WTC11 (cell line): ENCODE results near the gene RANBP9. TPM values are rescaled to one million over a fixed set of nuclear protein-coding genes. Genes with fewer than 3 reads are reported as not detected.

Experiments
- ATAC-seq: fragments of 200-7000 bp; cut with Tn5 transposase; 2 replicates; pipeline ENCODE4 v1.10.0; 2021; ENCODE audit warnings: mild to moderate bottlenecking, moderate library complexity
- CTCF ChIA-PET: fragments of 300-600 bp; sonication (Branson Sonifier 250); formaldehyde crosslinking; loops from one replicate; lab custom pipeline; 2021; ENCODE audit warnings: antibody characterized with exemption; lab: Charles Lee
- POLR2A ChIA-PET: fragments of 350-600 bp; sonication (Branson Sonifier 250); formaldehyde crosslinking; loops from one replicate; lab custom pipeline; 2021; ENCODE audit warnings: antibody characterized with exemption; lab: Charles Lee
- DNase-seq: peaks from one replicate; pipeline ENCODE4 v3.0.0; 2021; ENCODE audit warnings: low spot score
- H3K27ac Mint-ChIP-seq: 2 replicates; pipeline ENCODE4 v1.8.0; 2021; ENCODE audit warnings: mixed read lengths
- H3K27me3 Mint-ChIP-seq: 2 replicates; pipeline ENCODE4 v1.8.0; 2021; ENCODE audit warnings: low read depth, mild to moderate bottlenecking, moderate library complexity, mixed read lengths
- H3K36me3 Mint-ChIP-seq: 2 replicates; pipeline ENCODE4 v1.8.0; 2021; ENCODE audit warnings: mixed read lengths
- H3K4me1 Mint-ChIP-seq: 2 replicates; pipeline ENCODE4 v1.8.0; 2022; ENCODE audit warnings: mixed read lengths
- H3K4me3 Mint-ChIP-seq: 2 replicates; pipeline ENCODE4 v1.8.0; 2021; ENCODE audit warnings: mild to moderate bottlenecking, moderate library complexity, mixed read lengths
- H3K9me3 Mint-ChIP-seq: 2 replicates; pipeline ENCODE4 v1.8.0; 2021; ENCODE audit warnings: mixed read lengths
- CBFB ChIP-seq: sonication (generic); formaldehyde crosslinking; IDR thresholded peaks from 2 replicates; pipeline ENCODE4 v1.8.1; 2022; ENCODE audit warnings: mild to moderate bottlenecking, low read depth, missing genetic modification reagents
- ELF4 ChIP-seq: sonication (generic); formaldehyde crosslinking; IDR thresholded peaks from 2 replicates; pipeline ENCODE4 v1.8.1; 2022; ENCODE audit warnings: low read depth, mild to moderate bottlenecking, moderate library complexity, missing genetic modification reagents
- EMX1 ChIP-seq: fragments of 250-450 bp; sonication (Bioruptor Pico); IDR thresholded peaks from 2 replicates; pipeline ENCODE4 v1.8.0; 2021; ENCODE audit warnings: mild to moderate bottlenecking
- ESRRA ChIP-seq: sonication (generic); formaldehyde crosslinking; IDR thresholded peaks from 2 replicates; pipeline ENCODE4 v1.8.1; 2022; ENCODE audit warnings: mild to moderate bottlenecking, missing genetic modification reagents, borderline replicate concordance
- FOXK1 ChIP-seq: sonication (generic); formaldehyde crosslinking; IDR thresholded peaks from 2 replicates; pipeline ENCODE4 v1.8.0; 2022; ENCODE audit warnings: mild to moderate bottlenecking, moderate library complexity, missing genetic modification reagents
- JUN ChIP-seq: sonication (generic); formaldehyde crosslinking; IDR thresholded peaks from 2 replicates; pipeline ENCODE4 v1.8.0; 2023; ENCODE audit warnings: mild to moderate bottlenecking, missing genetic modification reagents
- MXD4 ChIP-seq: fragments of 250-450 bp; sonication (Bioruptor Pico); IDR thresholded peaks from 2 replicates; pipeline ENCODE4 v1.8.0; 2021; ENCODE audit warnings: mild to moderate bottlenecking, moderate library complexity, borderline replicate concordance
- NFE2L1 ChIP-seq: sonication (generic); formaldehyde crosslinking; IDR thresholded peaks from 2 replicates; pipeline ENCODE4 v1.8.1; 2023; ENCODE audit warnings: missing genetic modification reagents
- PRRX2 ChIP-seq: fragments of 250-450 bp; sonication (Bioruptor Pico); IDR thresholded peaks from 2 replicates; pipeline ENCODE4 v1.8.0; 2021; ENCODE audit warnings: mild to moderate bottlenecking
- SOX15 ChIP-seq: fragments of 250-450 bp; sonication (Bioruptor Pico); IDR thresholded peaks from 2 replicates; pipeline ENCODE4 v1.9.0; 2021; ENCODE audit warnings: mild to moderate bottlenecking
- TEAD1 ChIP-seq: sonication (generic); formaldehyde crosslinking; IDR thresholded peaks from 2 replicates; pipeline ENCODE4 v1.8.0; 2022; ENCODE audit warnings: mild to moderate bottlenecking, missing genetic modification reagents
- ZNF138 ChIP-seq: sonication (generic); formaldehyde crosslinking; conservative IDR thresholded peaks from 2 replicates; pipeline ENCODE4 v1.8.1; 2022; ENCODE audit warnings: mild to moderate bottlenecking, moderate library complexity, missing genetic modification reagents
- total RNA-seq: library from RNA; stranded (reverse); gene quantifications from 3 replicates; pipeline ENCODE4 v1.2.3, GENCODE V29; 2021
- TF ChIP-seq, protein P1 (sequence below): sonication (generic); formaldehyde crosslinking; IDR thresholded peaks from 2 replicates; pipeline ENCODE4 v1.8.0; 2022; ENCODE audit warnings: mild to moderate bottlenecking, missing genetic modification reagents
- TF ChIP-seq, protein P2 (sequence below): fragments of 250-450 bp; sonication (Bioruptor Pico); IDR thresholded peaks from 2 replicates; pipeline ENCODE4 v1.9.0; 2021; ENCODE audit warnings: mild to moderate bottlenecking
- TF ChIP-seq, protein P3 (sequence below): fragments of 250-450 bp; sonication (Bioruptor Pico); IDR thresholded peaks from 2 replicates; pipeline ENCODE4 v1.9.0; 2021; ENCODE audit warnings: mild to moderate bottlenecking
- TF ChIP-seq, protein P4 (sequence below): fragments of 200-600 bp; IDR thresholded peaks from 2 replicates; pipeline ENCODE4 v1.8.0; 2022; ENCODE audit warnings: antibody characterized with exemption
- TF ChIP-seq, protein P5 (sequence below): sonication (generic); formaldehyde crosslinking; IDR thresholded peaks from 2 replicates; pipeline ENCODE4 v1.8.1; 2023; ENCODE audit warnings: mild to moderate bottlenecking, missing genetic modification reagents
- TF ChIP-seq, protein P6 (sequence below): sonication (generic); formaldehyde crosslinking; IDR thresholded peaks from 2 replicates; pipeline ENCODE4 v1.8.1; 2023; ENCODE audit warnings: mild to moderate bottlenecking, missing genetic modification reagents, moderate library complexity
- TF ChIP-seq, protein P7 (sequence below): fragments of 250-450 bp; sonication (Bioruptor Pico); IDR thresholded peaks from 2 replicates; pipeline ENCODE4 v1.9.0; 2021; ENCODE audit warnings: moderate library complexity, mild to moderate bottlenecking, inconsistent platforms, borderline replicate concordance
- TF ChIP-seq, protein P8 (sequence below): sonication (generic); formaldehyde crosslinking; IDR thresholded peaks from 2 replicates; pipeline ENCODE4 v1.8.1; 2023; ENCODE audit warnings: mild to moderate bottlenecking, moderate library complexity, missing genetic modification reagents

The RANBP9 gene
- total RNA-seq, 1 experiment from 2014 or later: 33.4 TPM

DNA sequence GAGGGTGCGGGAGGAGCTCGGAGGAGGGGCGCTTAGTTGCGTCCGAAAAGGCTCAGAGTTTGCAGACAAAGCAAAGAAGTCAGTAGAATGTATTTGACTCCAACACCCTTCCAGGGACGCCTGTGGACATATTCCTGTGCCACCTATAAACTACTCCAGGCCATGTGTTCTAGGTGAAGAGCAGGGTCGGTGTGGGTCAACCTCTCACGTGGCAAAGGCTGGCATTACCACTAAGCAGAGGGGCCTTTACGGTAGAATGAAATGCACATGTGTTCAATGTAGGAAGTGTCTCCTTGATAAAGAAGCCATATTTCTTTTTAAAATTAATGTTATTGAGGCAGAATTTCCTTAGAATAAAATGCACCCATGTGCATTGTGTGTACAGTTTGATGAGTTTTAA is 121.8 kb downstream of the RANBP9 start:
- no peak for ATAC-seq
- Mint-ChIP-seq H3K27ac (no peak overlapping the region), H3K9me3 (no peaks in the 10 kb centered on the region), H3K4me1 (no peaks in the 10 kb centered on the region), H3K4me3 (no peak overlapping the region), H3K36me3 (peaks cover 13% of the 10 kb centered on the region)
- no peak for DNase-seq
- CTCF ChIA-PET: interaction anchor here (1.2 to 1.7 kb wide), 2 partner anchors 15 to 25 kb away, joined by 3 to 10 read pairs; partner anchors contain the start of genes NOL7 and SIRT5
- TF ChIP-seq NFE2L1 (CRISPR knock-in tag): no peak
- no peak for TF ChIP-seq EMX1 (CRISPR knock-in tag)
- TF ChIP-seq PRRX2: no peak
- TF ChIP-seq, protein P1, sequence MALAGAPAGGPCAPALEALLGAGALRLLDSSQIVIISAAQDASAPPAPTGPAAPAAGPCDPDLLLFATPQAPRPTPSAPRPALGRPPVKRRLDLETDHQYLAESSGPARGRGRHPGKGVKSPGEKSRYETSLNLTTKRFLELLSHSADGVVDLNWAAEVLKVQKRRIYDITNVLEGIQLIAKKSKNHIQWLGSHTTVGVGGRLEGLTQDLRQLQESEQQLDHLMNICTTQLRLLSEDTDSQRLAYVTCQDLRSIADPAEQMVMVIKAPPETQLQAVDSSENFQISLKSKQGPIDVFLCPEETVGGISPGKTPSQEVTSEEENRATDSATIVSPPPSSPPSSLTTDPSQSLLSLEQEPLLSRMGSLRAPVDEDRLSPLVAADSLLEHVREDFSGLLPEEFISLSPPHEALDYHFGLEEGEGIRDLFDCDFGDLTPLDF (CRISPR knock-in tag): no peak
- TF ChIP-seq, protein P2, sequence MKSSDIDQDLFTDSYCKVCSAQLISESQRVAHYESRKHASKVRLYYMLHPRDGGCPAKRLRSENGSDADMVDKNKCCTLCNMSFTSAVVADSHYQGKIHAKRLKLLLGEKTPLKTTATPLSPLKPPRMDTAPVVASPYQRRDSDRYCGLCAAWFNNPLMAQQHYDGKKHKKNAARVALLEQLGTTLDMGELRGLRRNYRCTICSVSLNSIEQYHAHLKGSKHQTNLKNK (CRISPR knock-in tag): no peak
- no peak for TF ChIP-seq JUN (CRISPR knock-in tag)
- no peak for TF ChIP-seq TEAD1 (CRISPR knock-in tag)
- TF ChIP-seq, protein P3, sequence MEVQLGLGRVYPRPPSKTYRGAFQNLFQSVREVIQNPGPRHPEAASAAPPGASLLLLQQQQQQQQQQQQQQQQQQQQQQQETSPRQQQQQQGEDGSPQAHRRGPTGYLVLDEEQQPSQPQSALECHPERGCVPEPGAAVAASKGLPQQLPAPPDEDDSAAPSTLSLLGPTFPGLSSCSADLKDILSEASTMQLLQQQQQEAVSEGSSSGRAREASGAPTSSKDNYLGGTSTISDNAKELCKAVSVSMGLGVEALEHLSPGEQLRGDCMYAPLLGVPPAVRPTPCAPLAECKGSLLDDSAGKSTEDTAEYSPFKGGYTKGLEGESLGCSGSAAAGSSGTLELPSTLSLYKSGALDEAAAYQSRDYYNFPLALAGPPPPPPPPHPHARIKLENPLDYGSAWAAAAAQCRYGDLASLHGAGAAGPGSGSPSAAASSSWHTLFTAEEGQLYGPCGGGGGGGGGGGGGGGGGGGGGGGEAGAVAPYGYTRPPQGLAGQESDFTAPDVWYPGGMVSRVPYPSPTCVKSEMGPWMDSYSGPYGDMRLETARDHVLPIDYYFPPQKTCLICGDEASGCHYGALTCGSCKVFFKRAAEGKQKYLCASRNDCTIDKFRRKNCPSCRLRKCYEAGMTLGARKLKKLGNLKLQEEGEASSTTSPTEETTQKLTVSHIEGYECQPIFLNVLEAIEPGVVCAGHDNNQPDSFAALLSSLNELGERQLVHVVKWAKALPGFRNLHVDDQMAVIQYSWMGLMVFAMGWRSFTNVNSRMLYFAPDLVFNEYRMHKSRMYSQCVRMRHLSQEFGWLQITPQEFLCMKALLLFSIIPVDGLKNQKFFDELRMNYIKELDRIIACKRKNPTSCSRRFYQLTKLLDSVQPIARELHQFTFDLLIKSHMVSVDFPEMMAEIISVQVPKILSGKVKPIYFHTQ (CRISPR knock-in tag): no peak
- TF ChIP-seq, protein P4, sequence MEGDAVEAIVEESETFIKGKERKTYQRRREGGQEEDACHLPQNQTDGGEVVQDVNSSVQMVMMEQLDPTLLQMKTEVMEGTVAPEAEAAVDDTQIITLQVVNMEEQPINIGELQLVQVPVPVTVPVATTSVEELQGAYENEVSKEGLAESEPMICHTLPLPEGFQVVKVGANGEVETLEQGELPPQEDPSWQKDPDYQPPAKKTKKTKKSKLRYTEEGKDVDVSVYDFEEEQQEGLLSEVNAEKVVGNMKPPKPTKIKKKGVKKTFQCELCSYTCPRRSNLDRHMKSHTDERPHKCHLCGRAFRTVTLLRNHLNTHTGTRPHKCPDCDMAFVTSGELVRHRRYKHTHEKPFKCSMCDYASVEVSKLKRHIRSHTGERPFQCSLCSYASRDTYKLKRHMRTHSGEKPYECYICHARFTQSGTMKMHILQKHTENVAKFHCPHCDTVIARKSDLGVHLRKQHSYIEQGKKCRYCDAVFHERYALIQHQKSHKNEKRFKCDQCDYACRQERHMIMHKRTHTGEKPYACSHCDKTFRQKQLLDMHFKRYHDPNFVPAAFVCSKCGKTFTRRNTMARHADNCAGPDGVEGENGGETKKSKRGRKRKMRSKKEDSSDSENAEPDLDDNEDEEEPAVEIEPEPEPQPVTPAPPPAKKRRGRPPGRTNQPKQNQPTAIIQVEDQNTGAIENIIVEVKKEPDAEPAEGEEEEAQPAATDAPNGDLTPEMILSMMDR: no peak
- no peak for TF ChIP-seq ESRRA (CRISPR knock-in tag)
- TF ChIP-seq, protein P5, sequence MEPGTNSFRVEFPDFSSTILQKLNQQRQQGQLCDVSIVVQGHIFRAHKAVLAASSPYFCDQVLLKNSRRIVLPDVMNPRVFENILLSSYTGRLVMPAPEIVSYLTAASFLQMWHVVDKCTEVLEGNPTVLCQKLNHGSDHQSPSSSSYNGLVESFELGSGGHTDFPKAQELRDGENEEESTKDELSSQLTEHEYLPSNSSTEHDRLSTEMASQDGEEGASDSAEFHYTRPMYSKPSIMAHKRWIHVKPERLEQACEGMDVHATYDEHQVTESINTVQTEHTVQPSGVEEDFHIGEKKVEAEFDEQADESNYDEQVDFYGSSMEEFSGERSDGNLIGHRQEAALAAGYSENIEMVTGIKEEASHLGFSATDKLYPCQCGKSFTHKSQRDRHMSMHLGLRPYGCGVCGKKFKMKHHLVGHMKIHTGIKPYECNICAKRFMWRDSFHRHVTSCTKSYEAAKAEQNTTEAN (CRISPR knock-in tag): no peak
- TF ChIP-seq SOX15 (CRISPR knock-in tag): no peak
- TF ChIP-seq FOXK1: no peak
- TF ChIP-seq ZNF138 (CRISPR knock-in tag): no peak
- no peak for TF ChIP-seq MXD4 (CRISPR knock-in tag)
- TF ChIP-seq CBFB (CRISPR knock-in tag): no peak
- TF ChIP-seq, protein P6, sequence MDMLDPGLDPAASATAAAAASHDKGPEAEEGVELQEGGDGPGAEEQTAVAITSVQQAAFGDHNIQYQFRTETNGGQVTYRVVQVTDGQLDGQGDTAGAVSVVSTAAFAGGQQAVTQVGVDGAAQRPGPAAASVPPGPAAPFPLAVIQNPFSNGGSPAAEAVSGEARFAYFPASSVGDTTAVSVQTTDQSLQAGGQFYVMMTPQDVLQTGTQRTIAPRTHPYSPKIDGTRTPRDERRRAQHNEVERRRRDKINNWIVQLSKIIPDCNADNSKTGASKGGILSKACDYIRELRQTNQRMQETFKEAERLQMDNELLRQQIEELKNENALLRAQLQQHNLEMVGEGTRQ: no peak
- TF ChIP-seq, protein P7, sequence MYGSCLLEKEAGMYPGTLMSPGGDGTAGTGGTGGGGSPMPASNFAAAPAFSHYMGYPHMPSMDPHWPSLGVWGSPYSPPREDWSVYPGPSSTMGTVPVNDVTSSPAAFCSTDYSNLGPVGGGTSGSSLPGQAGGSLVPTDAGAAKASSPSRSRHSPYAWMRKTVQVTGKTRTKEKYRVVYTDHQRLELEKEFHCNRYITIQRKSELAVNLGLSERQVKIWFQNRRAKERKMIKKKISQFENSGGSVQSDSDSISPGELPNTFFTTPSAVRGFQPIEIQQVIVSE (CRISPR knock-in tag): no peak
- no peak for TF ChIP-seq ELF4 (CRISPR knock-in tag)
- TF ChIP-seq, protein P8, sequence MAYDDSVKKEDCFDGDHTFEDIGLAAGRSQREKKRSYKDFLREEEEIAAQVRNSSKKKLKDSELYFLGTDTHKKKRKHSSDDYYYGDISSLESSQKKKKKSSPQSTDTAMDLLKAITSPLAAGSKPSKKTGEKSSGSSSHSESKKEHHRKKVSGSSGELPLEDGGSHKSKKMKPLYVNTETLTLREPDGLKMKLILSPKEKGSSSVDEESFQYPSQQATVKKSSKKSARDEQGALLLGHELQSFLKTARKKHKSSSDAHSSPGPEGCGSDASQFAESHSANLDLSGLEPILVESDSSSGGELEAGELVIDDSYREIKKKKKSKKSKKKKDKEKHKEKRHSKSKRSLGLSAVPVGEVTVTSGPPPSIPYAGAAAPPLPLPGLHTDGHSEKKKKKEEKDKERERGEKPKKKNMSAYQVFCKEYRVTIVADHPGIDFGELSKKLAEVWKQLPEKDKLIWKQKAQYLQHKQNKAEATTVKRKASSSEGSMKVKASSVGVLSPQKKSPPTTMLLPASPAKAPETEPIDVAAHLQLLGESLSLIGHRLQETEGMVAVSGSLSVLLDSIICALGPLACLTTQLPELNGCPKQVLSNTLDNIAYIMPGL (CRISPR knock-in tag): no peak
- TF ChIP-seq, all 79 proteins: peak for 0
- POLR2A ChIA-PET: no interaction called here
- H3K27me3 Mint-ChIP-seq: no peaks in the 10 kb centered on the region
